Hepatocyte (in vitro differentiated cells): ENCODE results near the gene SVIL.

Experiments
- EZH2 ChIP-seq: fragments of 200-600 bp; sonication (generic); IDR thresholded peaks from 2 replicates; pipeline ENCODE4 v1.6.1; 2016; ENCODE audit warnings: antibody characterized with exemption, mild to moderate bottlenecking, borderline replicate concordance
- EZH2phosphoT487 ChIP-seq: fragments of 200-600 bp; sonication (generic); IDR thresholded peaks from one replicate; pipeline ENCODE4 v1.6.1; 2018; ENCODE audit warnings: antibody characterized with exemption, mild to moderate bottlenecking, low read depth, moderate library complexity; ENCODE audit not compliant: unreplicated experiment, severe bottlenecking
- TF ChIP-seq, protein P1 (sequence below): fragments of 200-600 bp; sonication (generic); IDR thresholded peaks from 2 replicates; pipeline ENCODE4 v1.5.1; 2016; ENCODE audit warnings: antibody characterized with exemption, mild to moderate bottlenecking; ENCODE audit not compliant: poor library complexity

DNA sequence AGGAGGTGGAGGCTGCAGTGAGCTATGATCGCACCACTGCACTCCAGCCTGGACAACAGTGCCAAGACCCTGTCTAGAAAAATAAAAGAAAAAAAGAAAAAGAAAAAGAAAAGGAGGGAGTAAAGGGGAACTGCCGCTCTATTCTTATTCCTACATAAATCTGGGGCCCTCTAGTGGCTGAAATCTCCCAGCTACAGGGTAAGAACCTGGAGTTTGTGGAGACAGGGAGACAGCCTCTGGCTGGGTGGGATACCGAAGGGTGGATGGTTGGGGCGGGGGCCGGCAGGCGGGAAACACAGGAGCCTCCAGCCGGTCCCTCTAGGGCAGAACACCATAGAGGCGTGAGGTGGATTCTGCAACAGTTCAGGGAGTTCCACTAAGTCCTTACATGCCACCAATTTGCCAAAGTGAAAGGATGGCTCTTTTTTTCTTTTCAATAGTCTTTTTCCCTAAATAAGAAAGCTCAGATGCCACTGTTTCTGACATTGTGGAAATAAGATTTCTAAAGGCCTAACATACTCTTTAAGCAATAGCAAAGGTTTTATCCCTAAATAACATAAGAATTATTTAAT, 117.3 kb downstream of the SVIL start:
- TF ChIP-seq, protein P1, sequence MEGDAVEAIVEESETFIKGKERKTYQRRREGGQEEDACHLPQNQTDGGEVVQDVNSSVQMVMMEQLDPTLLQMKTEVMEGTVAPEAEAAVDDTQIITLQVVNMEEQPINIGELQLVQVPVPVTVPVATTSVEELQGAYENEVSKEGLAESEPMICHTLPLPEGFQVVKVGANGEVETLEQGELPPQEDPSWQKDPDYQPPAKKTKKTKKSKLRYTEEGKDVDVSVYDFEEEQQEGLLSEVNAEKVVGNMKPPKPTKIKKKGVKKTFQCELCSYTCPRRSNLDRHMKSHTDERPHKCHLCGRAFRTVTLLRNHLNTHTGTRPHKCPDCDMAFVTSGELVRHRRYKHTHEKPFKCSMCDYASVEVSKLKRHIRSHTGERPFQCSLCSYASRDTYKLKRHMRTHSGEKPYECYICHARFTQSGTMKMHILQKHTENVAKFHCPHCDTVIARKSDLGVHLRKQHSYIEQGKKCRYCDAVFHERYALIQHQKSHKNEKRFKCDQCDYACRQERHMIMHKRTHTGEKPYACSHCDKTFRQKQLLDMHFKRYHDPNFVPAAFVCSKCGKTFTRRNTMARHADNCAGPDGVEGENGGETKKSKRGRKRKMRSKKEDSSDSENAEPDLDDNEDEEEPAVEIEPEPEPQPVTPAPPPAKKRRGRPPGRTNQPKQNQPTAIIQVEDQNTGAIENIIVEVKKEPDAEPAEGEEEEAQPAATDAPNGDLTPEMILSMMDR = peak; percentile 49
- no peak for TF ChIP-seq EZH2
- no peak for TF ChIP-seq EZH2phosphoT487
